ENCODE measurements around the gene COL23A1.

Gene COL23A1

GRCh38 chr5:178622679-178623247, 32.6 kb upstream of the COL23A1 start:
- Histone ChIP-seq H3K4me1 (ENCODE audit: insufficient read depth, low read length) (peaks cover 32% of the 10 kb centered on the region), H3K27me3 (ENCODE audit: insufficient read depth, low read length) (peaks cover 4% of the 10 kb centered on the region; the same call in 1 of the 2 replicates), H3K9me3 (ENCODE audit: insufficient read depth, low read depth, low read length) (no peaks in the 10 kb centered on the region), H3K36me3 (ENCODE audit: insufficient read depth, low read depth, low read length) (peaks cover 48% of the 10 kb centered on the region), H3K9ac (ENCODE audit: low read depth, low read length) (no peak overlapping the region), H3K4me3 (ENCODE audit: low read length) (no peak overlapping the region), H3K27ac (ENCODE audit: low read length) (no peak overlapping the region)

GRCh38 chr5:178619390-178619789, 29.2 kb upstream of the COL23A1 start:
- Histone ChIP-seq H3K9ac (ENCODE audit: low read depth, low read length) (no peak overlapping the region), H3K4me1 (ENCODE audit: insufficient read depth, low read length) (peaks cover 23% of the 10 kb centered on the region), H3K27ac (ENCODE audit: low read length) (no peak overlapping the region), H3K36me3 (ENCODE audit: insufficient read depth, low read depth, low read length) (peaks cover 82% of the 10 kb centered on the region), H3K27me3 (ENCODE audit: insufficient read depth, low read length) (no peaks in the 10 kb centered on the region), H3K9me3 (ENCODE audit: insufficient read depth, low read depth, low read length) (no peaks in the 10 kb centered on the region), H3K4me3 (ENCODE audit: low read length) (peak overlapping the region; percentile 0; the same call in 1 of the 2 replicates)

GRCh38 chr5:178612299-178612698, 22.1 kb upstream of the COL23A1 start:
- Histone ChIP-seq H3K36me3 (ENCODE audit: insufficient read depth, low read depth, low read length) (peaks cover 87% of the 10 kb centered on the region), H3K4me3 (ENCODE audit: low read length) (no peak overlapping the region), H3K4me1 (ENCODE audit: insufficient read depth, low read length) (no peaks in the 10 kb centered on the region), H3K27me3 (ENCODE audit: insufficient read depth, low read length) (no peaks in the 10 kb centered on the region), H3K9ac (ENCODE audit: low read depth, low read length) (no peak overlapping the region), H3K9me3 (ENCODE audit: insufficient read depth, low read depth, low read length) (no peaks in the 10 kb centered on the region), H3K27ac (ENCODE audit: low read length) (no peak overlapping the region)

- no peak overlapping the region for H3K9ac ChIP-seq (ENCODE audit: low read depth, low read length)
These were observed 16.1 kb upstream of the COL23A1 start for GRCh38 chr5:178606269-178606668.

GRCh38 chr5:178605788-178606187, 15.6 kb upstream of the COL23A1 start:
- Histone ChIP-seq H3K4me1 (ENCODE audit: insufficient read depth, low read length) (no peaks in the 10 kb centered on the region), H3K36me3 (ENCODE audit: insufficient read depth, low read depth, low read length) (peaks cover 82% of the 10 kb centered on the region), H3K27ac (ENCODE audit: low read length) (no peak overlapping the region), H3K4me3 (ENCODE audit: low read length) (no peak overlapping the region), H3K9me3 (ENCODE audit: insufficient read depth, low read depth, low read length) (peaks cover 15% of the 10 kb centered on the region), H3K9ac (ENCODE audit: low read depth, low read length) (no peak overlapping the region), H3K27me3 (ENCODE audit: insufficient read depth, low read length) (no peaks in the 10 kb centered on the region)

More at GRCh38 chr5:178606269-178606668, 16.1 kb upstream of the COL23A1 start:
- Histone ChIP-seq H3K36me3 (ENCODE audit: insufficient read depth, low read depth, low read length) (peaks cover 87% of the 10 kb centered on the region), H3K27ac (ENCODE audit: low read length) (no peak overlapping the region), H3K9me3 (ENCODE audit: insufficient read depth, low read depth, low read length) (peaks cover 15% of the 10 kb centered on the region), H3K4me3 (ENCODE audit: low read length) (no peak overlapping the region), H3K27me3 (ENCODE audit: insufficient read depth, low read length) (no peaks in the 10 kb centered on the region), H3K4me1 (ENCODE audit: insufficient read depth, low read length) (no peaks in the 10 kb centered on the region)

GRCh38 chr5:178602752-178603151, 12.6 kb upstream of the COL23A1 start:
- Histone ChIP-seq H3K27me3 (ENCODE audit: insufficient read depth, low read length) (no peaks in the 10 kb centered on the region), H3K9me3 (ENCODE audit: insufficient read depth, low read depth, low read length) (peaks cover 15% of the 10 kb centered on the region), H3K36me3 (ENCODE audit: insufficient read depth, low read depth, low read length) (peaks cover 63% of the 10 kb centered on the region)

GRCh38 chr5:178595750-178596149, 5.6 kb upstream of the COL23A1 start:
- 0 out of 2 replicates have a peak, but pooled peaks cover 3% of the 10 kb centered on the region for H3K4me1 ChIP-seq (ENCODE audit: insufficient read depth, low read length)
- no peak overlapping the region for H3K4me3 ChIP-seq (ENCODE audit: low read length)
- no peak overlapping the region for H3K27ac ChIP-seq (ENCODE audit: low read length)
- no peaks in the 10 kb centered on the region; the same call in 1 of the 2 replicates for H3K36me3 ChIP-seq (ENCODE audit: insufficient read depth, low read depth, low read length)
- peaks cover 13% of the 10 kb centered on the region for H3K27me3 ChIP-seq (ENCODE audit: insufficient read depth, low read length)
- H3K9ac ChIP-seq (ENCODE audit: low read depth, low read length) = no peak overlapping the region
- H3K9me3 ChIP-seq (ENCODE audit: insufficient read depth, low read depth, low read length) = peaks cover 20% of the 10 kb centered on the region

More at GRCh38 chr5:178602752-178603151, 12.6 kb upstream of the COL23A1 start:
- no peaks in the 10 kb centered on the region for H3K4me1 ChIP-seq (ENCODE audit: insufficient read depth, low read length)
- H3K27ac ChIP-seq (ENCODE audit: low read length) = no peak overlapping the region
- no peak overlapping the region for H3K4me3 ChIP-seq (ENCODE audit: low read length)
- no peak overlapping the region for H3K9ac ChIP-seq (ENCODE audit: low read depth, low read length)

- peaks cover 20% of the 10 kb centered on the region for H3K9me3 ChIP-seq (ENCODE audit: insufficient read depth, low read depth, low read length)
- H3K4me3 ChIP-seq (ENCODE audit: low read length) = no peak overlapping the region
- H3K27me3 ChIP-seq (ENCODE audit: insufficient read depth, low read length) = peaks cover 13% of the 10 kb centered on the region
- H3K9ac ChIP-seq (ENCODE audit: low read depth, low read length) = no peak overlapping the region
- H3K36me3 ChIP-seq (ENCODE audit: insufficient read depth, low read depth, low read length) = no peaks in the 10 kb centered on the region; the same call in 1 of the 2 replicates
- H3K27ac ChIP-seq (ENCODE audit: low read length) = no peak overlapping the region
- 0 out of 2 replicates have a peak, but pooled peaks cover 3% of the 10 kb centered on the region for H3K4me1 ChIP-seq (ENCODE audit: insufficient read depth, low read length)
These were observed 5.0 kb upstream of the COL23A1 start for GRCh38 chr5:178595150-178595549.

GRCh38 chr5:178590924-178591423, 781 bp upstream of the COL23A1 start:
- Histone ChIP-seq H3K27me3 (ENCODE audit: insufficient read depth, low read length) (peaks cover 48% of the 10 kb centered on the region), H3K4me3 (ENCODE audit: low read length) (peak overlapping the region; percentile 72; the same call in 1 of the 2 replicates), H3K36me3 (ENCODE audit: insufficient read depth, low read depth, low read length) (no peaks in the 10 kb centered on the region), H3K9ac (ENCODE audit: low read depth, low read length) (no peak overlapping the region), H3K9me3 (ENCODE audit: insufficient read depth, low read depth, low read length) (peaks cover 14% of the 10 kb centered on the region), H3K27ac (ENCODE audit: low read length) (no peak overlapping the region), H3K4me1 (ENCODE audit: insufficient read depth, low read length) (0 out of 2 replicates have a peak, but pooled peaks cover 11% of the 10 kb centered on the region)

GRCh38 chr5:178589180-178590140, 733 bp downstream of the COL23A1 start:
- Histone ChIP-seq H3K27ac (ENCODE audit: low read length) (no peak overlapping the region), H3K36me3 (ENCODE audit: insufficient read depth, low read depth, low read length) (no peaks in the 10 kb centered on the region), H3K27me3 (ENCODE audit: insufficient read depth, low read length) (peaks cover 48% of the 10 kb centered on the region), H3K4me3 (ENCODE audit: low read length) (peak overlapping the region; percentile 72), H3K9me3 (ENCODE audit: insufficient read depth, low read depth, low read length) (no peaks in the 10 kb centered on the region), H3K9ac (ENCODE audit: low read depth, low read length) (peak overlapping the region; percentile 61; the same call in 1 of the 2 replicates), H3K4me1 (ENCODE audit: insufficient read depth, low read length) (0 out of 2 replicates have a peak, but pooled peaks cover 11% of the 10 kb centered on the region)

GRCh38 chr5:178588769-178589168, 1.4 kb downstream of the COL23A1 start:
- H3K36me3 ChIP-seq (ENCODE audit: insufficient read depth, low read depth, low read length) = no peaks in the 10 kb centered on the region
- peak overlapping the region; percentile 38; the same call in 1 of the 2 replicates for H3K9ac ChIP-seq (ENCODE audit: low read depth, low read length)
- 0 out of 2 replicates have a peak, but pooled peaks cover 11% of the 10 kb centered on the region for H3K4me1 ChIP-seq (ENCODE audit: insufficient read depth, low read length)
- H3K27ac ChIP-seq (ENCODE audit: low read length) = no peak overlapping the region
- H3K4me3 ChIP-seq (ENCODE audit: low read length) = peak overlapping the region; percentile 72
- H3K9me3 ChIP-seq (ENCODE audit: insufficient read depth, low read depth, low read length) = no peaks in the 10 kb centered on the region
- peaks cover 48% of the 10 kb centered on the region for H3K27me3 ChIP-seq (ENCODE audit: insufficient read depth, low read length)

All from iPS-20b (cell line).